SK-N-SH (cell line): ENCODE data around the gene VWA3B. TPM values are rescaled to one million over a fixed set of nuclear protein-coding genes. Genes with fewer than 3 reads are reported as not detected.

Experiments
- CTCF ChIA-PET: fragments of 300-600, 350-600 bp; formaldehyde crosslinking; extraction: SDS; loops from one replicate; lab custom pipeline; 2021; lab: Yijun Ruan, JAX
- POLR2A ChIA-PET: fragments of 350-600 bp; sonication (Branson Sonifier 250); formaldehyde crosslinking; extraction: SDS; loops from one replicate; lab custom pipeline; 2020; ENCODE audit warnings: antibody characterized with exemption, inconsistent platforms; lab: Yijun Ruan, JAX
- DNase-seq: peaks from one replicate; pipeline ENCODE4 v3.0.0; 2012
- H2AFZ ChIP-seq: fragments of 200-600 bp; sonication (generic); 2 replicates; pipeline ENCODE4 v1.8.1; 2016; ENCODE audit warnings: antibody characterized with exemption, mild to moderate bottlenecking, low read depth
- H3F3A ChIP-seq: fragments of 200-600 bp; sonication (generic); replicated peaks from 2 replicates; pipeline ENCODE3; 2016; ENCODE audit warnings: antibody characterized with exemption, mild to moderate bottlenecking; ENCODE audit not compliant: insufficient read depth
- H3K27ac ChIP-seq, 2 experiments: fragments of 200-500 bp in 1 of 2; fragments of 200-600 bp in 1 of 2; sonication (Bioruptor generic) in 1 of 2; sonication (generic), shearing (Covaris generic) in 1 of 2; 2 replicates each; pipeline versions ENCODE4 v1.5.1 to v1.6.1; 2014 to 2016; ENCODE audit warnings: low read depth in 2 of 2, inconsistent platforms in 1 of 2, low read length in 1 of 2, mild to moderate bottlenecking in 1 of 2, mixed read lengths in 1 of 2
- H3K27me3 ChIP-seq: fragments of 200-600 bp; sonication (generic), shearing (Covaris generic); 2 replicates; pipeline ENCODE4 v1.6.1; 2016; ENCODE audit warnings: mixed run types; ENCODE audit not compliant: insufficient read depth
- H3K36me3 ChIP-seq, 2 experiments: fragments of 200-500 bp in 1 of 2; fragments of 200-600 bp in 1 of 2; sonication (Bioruptor generic) in 1 of 2; sonication (generic) in 1 of 2; replicated peaks in 1 of 2; 2 replicates each; pipeline versions ENCODE3 to v1.5.1; 2014 to 2016; ENCODE audit warnings: low read length in 1 of 2, mild to moderate bottlenecking in 1 of 2; ENCODE audit not compliant: insufficient read depth in 2 of 2, control insufficient read depth in 1 of 2
- H3K4me1 ChIP-seq, 2 experiments: fragments of 200-500 bp in 1 of 2; fragments of 200-600 bp in 1 of 2; sonication (Bioruptor generic) in 1 of 2; sonication (generic), shearing (Covaris generic) in 1 of 2; 2 replicates each; pipeline versions ENCODE4 v1.5.1 to v1.6.1; 2014 to 2016; ENCODE audit warnings: low read depth in 1 of 2, low read length in 1 of 2, mixed run types in 1 of 2; ENCODE audit not compliant: insufficient read depth in 2 of 2, control insufficient read depth in 1 of 2
- H3K4me2 ChIP-seq: fragments of 200-600 bp; sonication (generic), shearing (Covaris generic); 2 replicates; pipeline ENCODE4 v1.6.1; 2017; ENCODE audit warnings: mixed run types
- H3K4me3 ChIP-seq, 2 experiments: fragments of 200-500 bp in 1 of 2; fragments of 200-600 bp in 1 of 2; sonication (Bioruptor generic) in 1 of 2; sonication (generic), shearing (Covaris generic) in 1 of 2; 2 replicates each; pipeline versions ENCODE4 v1.5.1 to v1.8.1; 2014 to 2016; ENCODE audit warnings: low read depth in 2 of 2, inconsistent platforms in 1 of 2, low read length in 1 of 2, mild to moderate bottlenecking in 1 of 2, mixed read lengths in 1 of 2, moderate library complexity in 1 of 2
- H3K79me2 ChIP-seq: fragments of 200-600 bp; sonication (generic); 2 replicates; pipeline ENCODE4 v1.8.1; 2017; ENCODE audit warnings: mild to moderate bottlenecking; ENCODE audit not compliant: insufficient read depth
- H3K9ac ChIP-seq: fragments of 200-600 bp; sonication (generic); 2 replicates; pipeline ENCODE4 v1.6.1; 2017; ENCODE audit warnings: mixed run types
- H3K9me2 ChIP-seq: fragments of 200-600 bp; sonication (generic); 2 replicates; pipeline ENCODE4 v1.6.1; 2017; ENCODE audit warnings: mixed run types
- H3K9me3 ChIP-seq: fragments of 200-600 bp; sonication (generic); 2 replicates; pipeline ENCODE4 v1.6.1; 2017; ENCODE audit warnings: mixed run types, mild to moderate bottlenecking, moderate library complexity
- H4K20me1 ChIP-seq: fragments of 200-600 bp; sonication (generic); 2 replicates; pipeline ENCODE4 v1.6.1; 2017; ENCODE audit warnings: mild to moderate bottlenecking, mixed run types; ENCODE audit not compliant: insufficient read depth
- CHD2 ChIP-seq: fragments of 150-350 bp; IDR thresholded peaks from 2 replicates; pipeline ENCODE4 v1.6.1; 2018; ENCODE audit warnings: low read length; ENCODE audit not compliant: partially characterized antibody
- ELF1 ChIP-seq: IDR thresholded peaks from 2 replicates; pipeline ENCODE4 v1.4.0; 2012
- EP300 ChIP-seq, 2 experiments: IDR thresholded peaks; 2 replicates each; pipeline versions ENCODE4 v1.4.0 to v1.6.1; 2012; ENCODE audit warnings: borderline replicate concordance in 1 of 2, low read depth in 1 of 2, low read length in 1 of 2
- IRF3 ChIP-seq: fragments of 150-350 bp; IDR thresholded peaks from 2 replicates; pipeline ENCODE4 v1.6.1; 2016; ENCODE audit warnings: mild to moderate bottlenecking, low read depth, low read length
- JUND ChIP-seq: IDR thresholded peaks from 2 replicates; pipeline ENCODE4 v1.4.0; 2012
- MAX ChIP-seq: IDR thresholded peaks from 2 replicates; pipeline ENCODE4 v1.4.0; 2012; ENCODE audit warnings: low read depth
- POLR2AphosphoS5 ChIP-seq: IDR thresholded peaks from 2 replicates; pipeline ENCODE4 v1.6.1; 2012; ENCODE audit warnings: low read depth, low read length
- SIN3A ChIP-seq: IDR thresholded peaks from 2 replicates; pipeline ENCODE4 v1.6.1; 2012; ENCODE audit warnings: low read depth, mild to moderate bottlenecking, low read length, moderate library complexity, borderline replicate concordance
- SMC3 ChIP-seq: IDR thresholded peaks from 2 replicates; pipeline ENCODE4 v1.6.1; 2012; ENCODE audit warnings: low read depth, low read length, improper control_type of control experiment
- TCF12 ChIP-seq: IDR thresholded peaks from 2 replicates; pipeline ENCODE4 v1.4.0; 2012
- USF1 ChIP-seq: IDR thresholded peaks from 2 replicates; pipeline ENCODE4 v1.4.0; 2012; ENCODE audit warnings: low read depth, borderline replicate concordance
- YY1 ChIP-seq: IDR thresholded peaks from 2 replicates; pipeline ENCODE4 v1.4.0; 2012; ENCODE audit warnings: low read depth, mild to moderate bottlenecking
- WGBS: methylation state at CpG from one replicate; pipeline ENCODE4 v1.1.6; 2017; ENCODE audit warnings: low lambda C conversion rate; 5-methylcytosine and 5-hydroxymethylcytosine counted together
- polyA plus RNA-seq, 3 experiments: library from polyadenylated mRNA; depleted of rRNA; stranded (reverse); fragments of >200 nt; gene quantifications; 2 replicates each; pipeline ENCODE4 v1.2.3, GENCODE V29; 2012

Gene VWA3B
- polyA plus RNA-seq, 1 of the 3 experiments (the other 2 are of a cell fraction), result not detected

DNA sequence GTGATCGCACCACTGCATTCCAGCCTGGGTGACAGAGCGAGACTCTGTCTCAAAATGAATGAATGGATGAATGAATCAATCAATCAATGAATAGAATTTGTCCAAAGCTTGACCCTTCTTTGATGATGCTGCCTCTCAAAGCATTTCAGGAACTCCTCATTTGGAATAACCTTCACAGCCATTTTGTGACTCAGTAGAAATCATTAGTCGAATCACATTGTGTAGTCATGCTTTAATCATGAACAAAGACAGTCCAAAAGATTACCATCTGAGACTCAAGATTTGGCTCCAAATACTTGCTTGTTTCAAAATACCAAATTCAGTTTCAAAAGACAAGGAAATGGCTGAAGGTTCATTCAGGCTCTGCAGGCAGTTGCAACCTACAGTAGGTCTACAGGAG is 83.1 kb downstream of the VWA3B start:
- Histone ChIP-seq H3K79me2 (no peaks in the 10 kb centered on the region), H4K20me1 (no peaks in the 10 kb centered on the region), H3K27me3 (peaks cover 7% of the 10 kb centered on the region; the same call in 1 of the 2 replicates), H3F3A (no peaks in the 10 kb centered on the region), H3K9me2 (no peaks in the 10 kb centered on the region; the same call in 1 of the 2 replicates), H3K36me3 (no peaks in the 10 kb centered on the region), H3K9me3 (no peaks in the 10 kb centered on the region), H3K27ac (no peak overlapping the region), H3K4me2 (no peak overlapping the region), H3K4me3 (no peak overlapping the region), H2AFZ (no peak overlapping the region), H3K9ac (no peak overlapping the region), H3K4me1 (no peaks in the 10 kb centered on the region; a peak in 1 of 4 replicates)
- no peak for DNase-seq
- WGBS, result 41% methylated on average over 3 of the region's 3 CpGs
- ChIA-PET CTCF (no interaction called here), POLR2A (no interaction called here)
- TF ChIP-seq SIN3A (no peak), MAX (no peak), ELF1 (no peak), TCF12 (no peak), SMC3 (no peak), JUND (no peak), YY1 (no peak)

DNA sequence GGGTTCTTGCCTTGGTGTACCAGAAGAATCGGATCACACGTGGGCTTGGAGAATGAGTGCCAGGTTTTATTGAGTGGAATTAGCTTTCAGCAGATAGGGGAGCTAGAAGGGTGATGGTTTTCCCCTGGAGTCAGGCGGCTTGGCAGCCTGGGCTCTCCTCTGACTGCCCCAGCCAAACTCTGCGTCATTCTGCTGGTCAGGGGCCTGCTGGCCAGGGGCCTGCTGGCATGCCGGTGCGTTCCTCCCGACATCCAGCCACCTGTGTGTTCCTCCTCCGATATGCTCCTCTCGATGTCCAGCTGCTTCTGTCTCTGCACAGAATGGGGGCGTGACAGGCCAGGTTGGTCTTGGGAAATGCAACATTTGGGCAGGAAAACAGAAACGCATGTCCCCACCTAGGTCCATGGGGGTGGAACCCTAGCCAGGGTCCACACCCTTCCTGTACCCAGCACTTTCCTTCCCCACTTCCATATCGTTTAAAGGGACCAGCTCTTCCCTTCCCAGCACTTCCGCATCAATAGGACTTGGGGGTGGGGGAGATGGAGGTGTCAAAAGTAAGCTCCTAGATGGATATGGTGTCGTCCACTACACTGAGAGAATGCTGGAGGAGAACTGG is 85.3 kb downstream of the VWA3B start:
- Histone ChIP-seq H3K36me3 (no peaks in the 10 kb centered on the region), H3K9me3 (no peaks in the 10 kb centered on the region), H3K4me2 (no peak overlapping the region), H3K79me2 (no peaks in the 10 kb centered on the region), H3K9me2 (no peaks in the 10 kb centered on the region; the same call in 1 of the 2 replicates), H3K4me3 (no peak overlapping the region), H3K9ac (no peak overlapping the region), H4K20me1 (no peaks in the 10 kb centered on the region), H3F3A (no peaks in the 10 kb centered on the region), H3K27me3 (peaks cover 12% of the 10 kb centered on the region; the same call in 1 of the 2 replicates), H3K27ac (no peak overlapping the region), H3K4me1 (no peaks in the 10 kb centered on the region), H2AFZ (no peak overlapping the region)
- 42% methylated on average over 8 of the region's 14 CpGs for WGBS
- ChIA-PET POLR2A (no interaction called here), CTCF (interaction anchor here (0.6 kb wide), 1 partner anchor 23 kb away, joined by 3 read pairs; no protein-coding TSS in a partner anchor)
- DNase-seq, result no peak
- TF ChIP-seq POLR2AphosphoS5 (no peak), USF1 (no peak), CHD2 (no peak), IRF3 (no peak), EP300 (IDR thresholded peaks at IDR 0.05; ENCODE audit: borderline replicate concordance in 1 of 2, low read depth in 1 of 2, low read length in 1 of 2) (no peak), SIN3A (no peak)
